H9 (cell line): ENCODE data around the gene SMC5. TPM values are rescaled to one million over a fixed set of nuclear protein-coding genes. Genes with fewer than 3 reads are reported as not detected.

ENCODE experiments used
- DNase-seq: peaks from one replicate; pipeline ENCODE4 v3.0.0-alpha.2; 2017
- H2AFZ ChIP-seq: one replicate; pipeline ENCODE4 v1.6.1; 2013; ENCODE audit warnings: mild to moderate bottlenecking, low read length, control low read depth, moderate library complexity
- H2AK5ac ChIP-seq: 2 replicates; pipeline ENCODE4 v1.6.1; 2013; ENCODE audit warnings: low read length, control low read depth, mixed read lengths; ENCODE audit not compliant: insufficient read length
- H2BK120ac ChIP-seq: one replicate; pipeline ENCODE4 v1.6.1; 2013; ENCODE audit warnings: low read depth, mild to moderate bottlenecking, low read length, control low read depth, inconsistent platforms; ENCODE audit not compliant: poor library complexity, severe bottlenecking
- H2BK12ac ChIP-seq: 2 replicates; pipeline ENCODE4 v1.6.1; 2013; ENCODE audit warnings: low read length, control low read depth, mixed read lengths, low read depth; ENCODE audit not compliant: insufficient read length
- H2BK15ac ChIP-seq: 2 replicates; pipeline ENCODE4 v1.6.1; 2013; ENCODE audit warnings: low read depth, low read length, control low read depth
- H2BK20ac ChIP-seq: one replicate; pipeline ENCODE4 v1.6.1; 2013; ENCODE audit warnings: low read depth, mild to moderate bottlenecking, low read length, control low read depth, inconsistent platforms; ENCODE audit not compliant: poor library complexity, severe bottlenecking
- H2BK5ac ChIP-seq: 2 replicates; pipeline ENCODE4 v1.6.1; 2013; ENCODE audit warnings: low read length, control low read depth, mixed read lengths; ENCODE audit not compliant: insufficient read length
- H3K14ac ChIP-seq: 2 replicates; pipeline ENCODE4 v1.6.1; 2013; ENCODE audit warnings: low read length, control low read depth; ENCODE audit not compliant: insufficient read depth
- H3K18ac ChIP-seq: 2 replicates; pipeline ENCODE4 v1.6.1; 2013; ENCODE audit warnings: low read depth, mild to moderate bottlenecking, mixed read lengths, low read length, control low read depth; ENCODE audit not compliant: insufficient read length
- H3K23ac ChIP-seq: 2 replicates; pipeline ENCODE4 v1.6.1; 2013; ENCODE audit warnings: low read length, control low read depth, mixed read lengths, low read depth; ENCODE audit not compliant: insufficient read length
- H3K23me2 ChIP-seq: 2 replicates; pipeline ENCODE4 v1.6.1; 2013; ENCODE audit warnings: low read depth, mild to moderate bottlenecking, mixed read lengths, low read length, control low read depth; ENCODE audit not compliant: insufficient read length, poor library complexity, severe bottlenecking
- H3K27ac ChIP-seq: 2 replicates; pipeline ENCODE4 v1.5.1; 2013; ENCODE audit warnings: low read length, control low read depth, mixed read lengths, low read depth; ENCODE audit not compliant: insufficient read length
- H3K27me3 ChIP-seq: 2 replicates; pipeline ENCODE4 v1.6.1; 2013; ENCODE audit warnings: low read length, control low read depth, inconsistent platforms; ENCODE audit not compliant: insufficient read depth
- H3K4ac ChIP-seq: 2 replicates; pipeline ENCODE4 v1.6.1; 2013; ENCODE audit warnings: low read depth, mild to moderate bottlenecking, control low read depth, inconsistent platforms, low read length, moderate library complexity
- H3K4me1 ChIP-seq: 2 replicates; pipeline ENCODE4 v1.6.1; 2013; ENCODE audit warnings: low read length, control low read depth, inconsistent platforms; ENCODE audit not compliant: insufficient read depth
- H3K4me2 ChIP-seq: 2 replicates; pipeline ENCODE4 v1.6.1; 2013; ENCODE audit warnings: low read length, control low read depth, mixed read lengths; ENCODE audit not compliant: insufficient read length, insufficient read depth
- H3K56ac ChIP-seq: 2 replicates; pipeline ENCODE4 v1.6.1; 2013; ENCODE audit warnings: low read depth, mild to moderate bottlenecking, mixed read lengths, low read length, control low read depth; ENCODE audit not compliant: insufficient read length
- H3K79me1 ChIP-seq: 2 replicates; pipeline ENCODE4 v1.6.1; 2013; ENCODE audit warnings: low read depth, mild to moderate bottlenecking, moderate library complexity, low read length, control low read depth, inconsistent platforms; ENCODE audit not compliant: insufficient read depth, poor library complexity, severe bottlenecking
- H3K79me2 ChIP-seq: 2 replicates; pipeline ENCODE4 v1.6.1; 2013; ENCODE audit warnings: low read length, control low read depth, inconsistent platforms; ENCODE audit not compliant: insufficient read depth
- H3K9ac ChIP-seq: 2 replicates; pipeline ENCODE4 v1.6.1; 2013; ENCODE audit warnings: low read length, control low read depth, mixed read lengths; ENCODE audit not compliant: insufficient read length; ENCODE audit errors: extremely low read depth
- H3K9me3 ChIP-seq: one replicate; pipeline ENCODE4 v1.6.1; 2013; ENCODE audit warnings: low read depth, low read length, inconsistent platforms; ENCODE audit not compliant: control insufficient read depth
- H3T11ph ChIP-seq: one replicate; pipeline ENCODE4 v1.6.1; 2013; ENCODE audit warnings: mild to moderate bottlenecking, low read length, control low read depth, inconsistent platforms
- H4K20me1 ChIP-seq: one replicate; pipeline ENCODE4 v1.6.1; 2013; ENCODE audit not compliant: control insufficient read depth, insufficient read length, insufficient read depth
- H4K5ac ChIP-seq: 2 replicates; pipeline ENCODE4 v1.6.1; 2013; ENCODE audit warnings: low read depth, mild to moderate bottlenecking, mixed read lengths, low read length, control low read depth; ENCODE audit not compliant: insufficient read length
- H4K8ac ChIP-seq: replicated peaks from 2 replicates; pipeline ENCODE4 v1.6.1; 2013; ENCODE audit warnings: low read length, control low read depth, mixed read lengths, low read depth; ENCODE audit not compliant: insufficient read length
- H4K91ac ChIP-seq: 2 replicates; pipeline ENCODE4 v1.6.1; 2013; ENCODE audit warnings: low read depth, mild to moderate bottlenecking, moderate library complexity, mixed read lengths, low read length, control low read depth; ENCODE audit not compliant: insufficient read length
- H3K27ac Mint-ChIP-seq, 3 experiments: 2 replicates in 2 of 3; 3 replicates in 1 of 3; pipeline ENCODE4 v1.8.0; 2020 to 2021; ENCODE audit warnings: mixed read lengths in 3 of 3, mild to moderate bottlenecking in 1 of 3, moderate library complexity in 1 of 3
- H3K27me3 Mint-ChIP-seq: 2 replicates; pipeline ENCODE4 v1.8.0; 2021; ENCODE audit warnings: low read depth, mild to moderate bottlenecking, moderate library complexity, mixed read lengths
- H3K36me3 Mint-ChIP-seq, 3 experiments: 2 replicates in 2 of 3; 3 replicates in 1 of 3; pipeline ENCODE4 v1.8.0; 2020 to 2021; ENCODE audit warnings: low read depth in 3 of 3, mixed read lengths in 3 of 3; ENCODE audit not compliant: insufficient read depth in 1 of 3
- H3K4me1 Mint-ChIP-seq, 2 experiments: 2 replicates each; pipeline ENCODE4 v1.8.0; 2020; ENCODE audit warnings: mixed read lengths in 2 of 2
- H3K4me3 Mint-ChIP-seq, 2 experiments: 2 replicates in 1 of 2; 3 replicates in 1 of 2; pipeline ENCODE4 v1.8.0; 2020 to 2021; ENCODE audit warnings: mild to moderate bottlenecking in 2 of 2, mixed read lengths in 2 of 2, moderate library complexity in 1 of 2
- H3K9me3 Mint-ChIP-seq, 2 experiments: 2 replicates in 1 of 2; 3 replicates in 1 of 2; pipeline ENCODE4 v1.8.0; 2020; ENCODE audit warnings: mild to moderate bottlenecking in 2 of 2, mixed read lengths in 2 of 2, moderate library complexity in 1 of 2
- WGBS: extraction: QIAGEN DNeasy Blood & Tissue Kit; methylation state at CpG from one replicate; pipeline ENCODE4 v1.1.7; 2013; ENCODE audit warnings: missing lambda C conversion rate, low lambda C conversion rate, mixed read lengths; ENCODE audit not compliant: insufficient read length; ENCODE audit errors: extremely low coverage; 5-methylcytosine and 5-hydroxymethylcytosine counted together
- total RNA-seq: library from RNA; stranded (reverse); gene quantifications from 2 replicates; pipeline ENCODE4 v1.2.1, GENCODE V29; 2021
- TF ChIP-seq, protein P1 (sequence below): fragments of 200-600 bp; sonication (generic); conservative IDR thresholded peaks from 3 replicates; pipeline ENCODE4 v1.8.0; 2021; ENCODE audit warnings: antibody characterized with exemption, mild to moderate bottlenecking

Gene SMC5
- total RNA-seq, 1 experiment from 2014 or later, result 29.6 TPM

DNA sequence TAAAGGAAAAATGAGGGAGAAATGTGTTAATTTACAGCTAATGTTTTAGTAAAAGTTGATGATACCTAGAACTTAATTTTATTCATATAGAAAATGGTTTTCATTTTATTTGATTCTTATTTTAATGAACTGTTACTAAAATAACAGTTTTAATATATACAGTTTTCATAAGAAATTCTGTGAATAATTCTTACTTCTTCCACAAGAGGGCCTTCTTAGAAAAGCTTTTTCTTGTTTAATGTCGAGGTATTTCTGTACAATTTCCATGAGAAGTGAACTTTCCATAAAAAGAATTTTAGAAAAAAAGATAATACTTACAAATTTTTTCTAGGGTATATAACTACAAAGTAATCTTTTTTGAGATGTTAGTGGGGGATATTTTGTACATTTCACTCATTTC lies 81.8 kb downstream of the SMC5 start:
- Histone ChIP-seq H3T11ph (no peak overlapping the region), H3K18ac (no peak overlapping the region), H2BK12ac (no peak overlapping the region), H3K14ac (no peak overlapping the region), H2BK20ac (no peak overlapping the region), H3K27me3 (no peaks in the 10 kb centered on the region), H2BK15ac (no peak overlapping the region), H4K91ac (no peak overlapping the region), H3K9ac (no peak overlapping the region), H4K8ac (no peak overlapping the region), H2BK120ac (no peak overlapping the region), H3K4me2 (no peak overlapping the region), H4K5ac (no peak overlapping the region), H2AFZ (no peak overlapping the region), H3K9me3 (no peaks in the 10 kb centered on the region), H3K79me2 (no peaks in the 10 kb centered on the region), H3K27ac (no peak overlapping the region), H3K4me1 (no peaks in the 10 kb centered on the region), H2AK5ac (no peak overlapping the region), H3K56ac (no peak overlapping the region), H3K23me2 (no peaks in the 10 kb centered on the region), H2BK5ac (no peak overlapping the region), H3K23ac (no peak overlapping the region), H4K20me1 (no peaks in the 10 kb centered on the region), H3K4ac (no peak overlapping the region), H3K79me1 (no peaks in the 10 kb centered on the region)
- TF ChIP-seq, protein P1, sequence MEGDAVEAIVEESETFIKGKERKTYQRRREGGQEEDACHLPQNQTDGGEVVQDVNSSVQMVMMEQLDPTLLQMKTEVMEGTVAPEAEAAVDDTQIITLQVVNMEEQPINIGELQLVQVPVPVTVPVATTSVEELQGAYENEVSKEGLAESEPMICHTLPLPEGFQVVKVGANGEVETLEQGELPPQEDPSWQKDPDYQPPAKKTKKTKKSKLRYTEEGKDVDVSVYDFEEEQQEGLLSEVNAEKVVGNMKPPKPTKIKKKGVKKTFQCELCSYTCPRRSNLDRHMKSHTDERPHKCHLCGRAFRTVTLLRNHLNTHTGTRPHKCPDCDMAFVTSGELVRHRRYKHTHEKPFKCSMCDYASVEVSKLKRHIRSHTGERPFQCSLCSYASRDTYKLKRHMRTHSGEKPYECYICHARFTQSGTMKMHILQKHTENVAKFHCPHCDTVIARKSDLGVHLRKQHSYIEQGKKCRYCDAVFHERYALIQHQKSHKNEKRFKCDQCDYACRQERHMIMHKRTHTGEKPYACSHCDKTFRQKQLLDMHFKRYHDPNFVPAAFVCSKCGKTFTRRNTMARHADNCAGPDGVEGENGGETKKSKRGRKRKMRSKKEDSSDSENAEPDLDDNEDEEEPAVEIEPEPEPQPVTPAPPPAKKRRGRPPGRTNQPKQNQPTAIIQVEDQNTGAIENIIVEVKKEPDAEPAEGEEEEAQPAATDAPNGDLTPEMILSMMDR, result peak; percentile 67
- H3K27me3 Mint-ChIP-seq, result no peaks in the 10 kb centered on the region
- no peak overlapping the region for H3K27ac Mint-ChIP-seq
- peaks cover 0 to 5% of the 10 kb centered on the region in 2 experiments; a peak in 2 of 4 replicates for H3K4me1 Mint-ChIP-seq
- peaks cover 7 to 27% (median 14%) of the 10 kb centered on the region in 3 experiments; a peak in 6 of 7 replicates for H3K36me3 Mint-ChIP-seq
- no peak overlapping the region for H3K4me3 Mint-ChIP-seq
- DNase-seq, result no peak
- no CpG with 5 or more reads among the region's 1 CpG for WGBS
- no peaks in the 10 kb centered on the region for H3K9me3 Mint-ChIP-seq
